Measurements from ENCODE around the gene MAML2. TPM values are rescaled to one million over a fixed set of nuclear protein-coding genes. Genes with fewer than 3 reads are reported as not detected.

Gene MAML2
- total RNA-seq, 2 experiments from 2014 or later: 19.2 to 19.3 TPM

GRCh38 chr11:96222102-96222501 lies 120.9 kb downstream of the MAML2 start:
- peaks cover 47% of the 10 kb centered on the region for H3K4me1 Mint-ChIP-seq
- no peak overlapping the region for H3K27ac Mint-ChIP-seq
- no peak for DNase-seq
- peaks cover 8% of the 10 kb centered on the region for H3K36me3 Mint-ChIP-seq (ENCODE audit: low read depth)
- ChIA-PET CTCF (interaction anchor here (1.1 to 1.5 kb wide), 2 partner anchors 10 to 121 kb away, joined by 4 to 9 read pairs; partner anchors contain the start of gene MAML2), POLR2A (interaction anchor here (1.0 to 2.0 kb wide), 2 partner anchors 11 to 16 kb away, joined by 3 to 5 read pairs; no protein-coding TSS in a partner anchor)
- H3K27me3 Mint-ChIP-seq: no peaks in the 10 kb centered on the region
- no peak overlapping the region for H3K4me3 Mint-ChIP-seq
- H3K9me3 Mint-ChIP-seq: no peaks in the 10 kb centered on the region

- H3K4me3 Mint-ChIP-seq: no peak overlapping the region
These were observed 121.5 kb downstream of the MAML2 start for GRCh38 chr11:96221244-96222070.

GRCh38 chr11:96219981-96220623 lies 122.9 kb downstream of the MAML2 start:
- no peaks in the 10 kb centered on the region for H3K27me3 Mint-ChIP-seq
- CTCF ChIA-PET: interaction anchor here (0.6 to 1.0 kb wide), 2 partner anchors 21 to 123 kb away, joined by 3 to 4 read pairs; partner anchors contain the start of gene MAML2

More at GRCh38 chr11:96221244-96222070, 121.5 kb downstream of the MAML2 start:
- no peaks in the 10 kb centered on the region for H3K9me3 Mint-ChIP-seq
- no peaks in the 10 kb centered on the region for H3K27me3 Mint-ChIP-seq
- peaks cover 54% of the 10 kb centered on the region for H3K4me1 Mint-ChIP-seq
- ChIA-PET POLR2A (interaction anchor here (1.0 to 2.0 kb wide), 2 partner anchors 10 to 16 kb away, joined by 3 to 5 read pairs; no protein-coding TSS in a partner anchor), CTCF (interaction anchor here (0.8 to 1.5 kb wide), 3 partner anchors 11 to 121 kb away, joined by 3 to 9 read pairs (median 4); partner anchors contain the start of gene MAML2)
- no peak for DNase-seq
- peaks cover 12% of the 10 kb centered on the region for H3K36me3 Mint-ChIP-seq (ENCODE audit: low read depth)
- no peak overlapping the region for H3K27ac Mint-ChIP-seq

GRCh38 chr11:96218901-96219300 lies 124.1 kb downstream of the MAML2 start:
- peaks cover 63% of the 10 kb centered on the region for H3K4me1 Mint-ChIP-seq
- H3K27ac Mint-ChIP-seq: no peak overlapping the region
- no peaks in the 10 kb centered on the region for H3K9me3 Mint-ChIP-seq
- DNase-seq: no peak
- ChIA-PET POLR2A (no interaction called here), CTCF (no interaction called here)
- H3K36me3 Mint-ChIP-seq (ENCODE audit: low read depth): peaks cover 13% of the 10 kb centered on the region
- H3K27me3 Mint-ChIP-seq: no peaks in the 10 kb centered on the region
- H3K4me3 Mint-ChIP-seq: no peak overlapping the region

More at GRCh38 chr11:96219981-96220623, 122.9 kb downstream of the MAML2 start:
- H3K36me3 Mint-ChIP-seq (ENCODE audit: low read depth): peaks cover 14% of the 10 kb centered on the region
- peaks cover 65% of the 10 kb centered on the region for H3K4me1 Mint-ChIP-seq
- no peak overlapping the region for H3K4me3 Mint-ChIP-seq
- H3K9me3 Mint-ChIP-seq: no peaks in the 10 kb centered on the region
- no peak overlapping the region for H3K27ac Mint-ChIP-seq
- POLR2A ChIA-PET: interaction anchor here (0.6 kb wide), 1 partner anchor 429 kb away, joined by 3 read pairs; the partner anchor contains the start of gene CEP57
- no peak for DNase-seq

- no peak overlapping the region for H3K27ac Mint-ChIP-seq
- H3K4me3 Mint-ChIP-seq: no peak overlapping the region
- POLR2A ChIA-PET: interaction anchor here (1.2 kb wide), 1 partner anchor 20 kb away, joined by 3 read pairs; no protein-coding TSS in a partner anchor
- DNase-seq: no peak
- H3K9me3 Mint-ChIP-seq: no peaks in the 10 kb centered on the region
- CTCF ChIA-PET: no interaction called here
- H3K27me3 Mint-ChIP-seq: no peaks in the 10 kb centered on the region
- H3K4me1 Mint-ChIP-seq: peaks cover 68% of the 10 kb centered on the region
- peaks cover 13% of the 10 kb centered on the region for H3K36me3 Mint-ChIP-seq (ENCODE audit: low read depth)
These were observed 125.0 kb downstream of the MAML2 start for GRCh38 chr11:96218006-96218405.

- ChIA-PET CTCF (interaction anchor here (2.1 kb wide), 1 partner anchor 125 kb away, joined by 8 read pairs; the partner anchor contains the start of gene MAML2), POLR2A (interaction anchor here (1.2 to 1.3 kb wide), 2 partner anchors 13 to 21 kb away, joined by 3 to 4 read pairs; no protein-coding TSS in a partner anchor)
- no peaks in the 10 kb centered on the region for H3K9me3 Mint-ChIP-seq
These were observed 125.8 kb downstream of the MAML2 start for GRCh38 chr11:96217206-96217605.

GRCh38 chr11:96215826-96216225 lies 127.2 kb downstream of the MAML2 start:
- DNase-seq: no peak
- POLR2A ChIA-PET: interaction anchor here (1.2 to 2.7 kb wide), 11 partner anchors 10 to 174 kb away, joined by 3 to 12 read pairs (median 5); partner anchors contain the start of genes CCDC82, JRKL and MAML2
- H3K36me3 Mint-ChIP-seq (ENCODE audit: low read depth): peaks cover 13% of the 10 kb centered on the region
- no peaks in the 10 kb centered on the region for H3K9me3 Mint-ChIP-seq
- peak overlapping the region; percentile 89 for H3K27ac Mint-ChIP-seq
- H3K4me1 Mint-ChIP-seq: peaks cover 68% of the 10 kb centered on the region
- no peaks in the 10 kb centered on the region for H3K27me3 Mint-ChIP-seq
- peak overlapping the region; percentile 5 for H3K4me3 Mint-ChIP-seq
- CTCF ChIA-PET: interaction anchor here (2.1 kb wide), 1 partner anchor 127 kb away, joined by 8 read pairs; the partner anchor contains the start of gene MAML2

More at GRCh38 chr11:96217206-96217605, 125.8 kb downstream of the MAML2 start:
- Mint-ChIP-seq H3K36me3 (ENCODE audit: low read depth) (peaks cover 13% of the 10 kb centered on the region), H3K27ac (peak overlapping the region; percentile 47), H3K4me3 (no peak overlapping the region), H3K27me3 (no peaks in the 10 kb centered on the region), H3K4me1 (peaks cover 73% of the 10 kb centered on the region)
- no peak for DNase-seq

- peak; percentile 48 for DNase-seq
- ChIA-PET POLR2A (interaction anchor here (0.9 to 2.7 kb wide), 16 partner anchors 9 to 426 kb away, joined by 3 to 12 read pairs (median 5); partner anchors contain the start of genes CCDC82, JRKL and MAML2), CTCF (interaction anchor here (0.6 to 2.1 kb wide), 3 partner anchors 26 to 128 kb away, joined by 3 to 8 read pairs (median 5); partner anchors contain the start of gene MAML2)
- H3K9me3 Mint-ChIP-seq: no peaks in the 10 kb centered on the region
- peaks cover 13% of the 10 kb centered on the region for H3K36me3 Mint-ChIP-seq (ENCODE audit: low read depth)
- peak overlapping the region; percentile 12 for H3K4me3 Mint-ChIP-seq
- H3K27me3 Mint-ChIP-seq: no peaks in the 10 kb centered on the region
- H3K27ac Mint-ChIP-seq: peak overlapping the region; percentile 89
- H3K4me1 Mint-ChIP-seq: peaks cover 65% of the 10 kb centered on the region
These were observed 127.7 kb downstream of the MAML2 start for GRCh38 chr11:96215110-96215782.

GRCh38 chr11:96214777-96215109 lies 128.3 kb downstream of the MAML2 start:
- H3K27me3 Mint-ChIP-seq: no peaks in the 10 kb centered on the region
- H3K9me3 Mint-ChIP-seq: no peaks in the 10 kb centered on the region
- ChIA-PET CTCF (interaction anchor here (0.6 to 1.0 kb wide), 3 partner anchors 25 to 129 kb away, joined by 3 to 5 read pairs (median 5); partner anchors contain the start of gene MAML2), POLR2A (interaction anchor here (0.9 to 2.7 kb wide), 14 partner anchors 9 to 426 kb away, joined by 3 to 12 read pairs (median 5); partner anchors contain the start of genes CCDC82, JRKL and MAML2)
- DNase-seq: no peak
- peaks cover 13% of the 10 kb centered on the region for H3K36me3 Mint-ChIP-seq (ENCODE audit: low read depth)
- H3K27ac Mint-ChIP-seq: peak overlapping the region; percentile 89
- peaks cover 63% of the 10 kb centered on the region for H3K4me1 Mint-ChIP-seq
- no peak overlapping the region for H3K4me3 Mint-ChIP-seq

- CTCF ChIA-PET: interaction anchor here (1.0 to 1.2 kb wide), 2 partner anchors 13 to 130 kb away, joined by 3 to 5 read pairs; partner anchors contain the start of gene MAML2
- H3K9me3 Mint-ChIP-seq: no peaks in the 10 kb centered on the region
These were observed 129.5 kb downstream of the MAML2 start for GRCh38 chr11:96213500-96213899.

GRCh38 chr11:96211436-96211835 lies 131.6 kb downstream of the MAML2 start:
- DNase-seq: no peak
- ChIA-PET POLR2A (interaction anchor here (0.7 to 2.0 kb wide), 3 partner anchors 10 to 32 kb away, joined by 3 to 4 read pairs (median 4); no protein-coding TSS in a partner anchor), CTCF (interaction anchor here (1.2 to 1.6 kb wide), 2 partner anchors 130 to 132 kb away, joined by 7 read pairs; partner anchors contain the start of gene MAML2)
- Mint-ChIP-seq H3K36me3 (ENCODE audit: low read depth) (peaks cover 12% of the 10 kb centered on the region), H3K9me3 (no peaks in the 10 kb centered on the region), H3K4me1 (peaks cover 79% of the 10 kb centered on the region), H3K4me3 (no peak overlapping the region), H3K27ac (peak overlapping the region; percentile 13), H3K27me3 (no peaks in the 10 kb centered on the region)

More at GRCh38 chr11:96213500-96213899, 129.5 kb downstream of the MAML2 start:
- DNase-seq: no peak
- POLR2A ChIA-PET: interaction anchor here (1.2 kb wide), 1 partner anchor 23 kb away, joined by 4 read pairs; no protein-coding TSS in a partner anchor
- Mint-ChIP-seq H3K36me3 (ENCODE audit: low read depth) (peaks cover 18% of the 10 kb centered on the region), H3K4me1 (peaks cover 70% of the 10 kb centered on the region), H3K27me3 (no peaks in the 10 kb centered on the region), H3K4me3 (no peak overlapping the region), H3K27ac (no peak overlapping the region)

Data from activated CD4-positive, alpha-beta memory T cell treated with anti-CD3 and anti-CD28 coated beads, Interleukin-2, amount 10 ng/mL, durations not matched to agents 7 days and 5 days (primary cell).